Measurements from ENCODE around the gene ITGB1BP1. TPM values are rescaled to one million over a fixed set of nuclear protein-coding genes. Genes with fewer than 3 reads are reported as not detected.
A peak's percentile ranks its signal among the peaks of the same experiment; 100 is the strongest.

Gene ITGB1BP1
- total RNA-seq, 1 experiment from 2014 or later: 36.7 TPM

GRCh38 chr2:9440058-9440727 lies 16.9 kb upstream of the ITGB1BP1 start:
- Histone ChIP-seq H2AFZ (ENCODE audit: low read length) (no peak overlapping the region), H3K36me3 (ENCODE audit: insufficient read depth, low read length) (peaks cover 53% of the 10 kb centered on the region; the same call in 1 of the 2 replicates), H3K9me2 (replicated peaks; ENCODE audit: insufficient read depth, low read length) (no peaks in the 10 kb centered on the region), H3K9me3 (ENCODE audit: low read length) (no peaks in the 10 kb centered on the region), H4K20me1 (ENCODE audit: insufficient read depth, low read depth, low read length) (no peaks in the 10 kb centered on the region), H3K4me1 (ENCODE audit: low read length) (no peaks in the 10 kb centered on the region), H3K4me3 (ENCODE audit: low read length) (no peak overlapping the region), H3K9ac (ENCODE audit: low read length) (no peak overlapping the region), H3K79me2 (ENCODE audit: low read length) (no peaks in the 10 kb centered on the region), H3K4me2 (ENCODE audit: low read depth, low read length, poor library complexity, severe bottlenecking) (no peak overlapping the region), H3K27me3 (ENCODE audit: low read length) (no peaks in the 10 kb centered on the region), H3K27ac (ENCODE audit: low read length) (no peak overlapping the region)
- no peak for DNase-seq

DNA sequence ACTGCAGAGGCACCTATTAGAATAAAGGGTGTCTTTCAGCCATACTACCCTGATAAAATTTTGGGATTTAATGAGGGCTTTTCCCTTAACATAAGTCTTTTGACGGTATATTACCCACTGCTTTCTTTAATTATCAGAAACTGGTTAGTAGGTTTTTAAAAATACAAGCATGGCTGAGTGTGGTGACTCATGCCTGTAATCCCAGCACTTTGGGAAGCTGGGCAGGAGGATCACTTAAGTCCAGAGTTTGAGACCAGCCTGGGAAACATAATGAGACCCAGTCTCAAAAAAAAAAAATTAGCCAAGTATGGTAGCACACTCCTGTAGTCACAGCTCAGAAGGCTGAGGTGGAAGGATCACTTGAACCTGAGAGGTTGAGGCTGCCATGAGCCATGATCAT lies 16.2 kb upstream of the ITGB1BP1 start:
- Histone ChIP-seq H3K4me2 (ENCODE audit: low read depth, low read length, poor library complexity, severe bottlenecking) (no peak overlapping the region), H3K9me2 (replicated peaks; ENCODE audit: insufficient read depth, low read length) (no peaks in the 10 kb centered on the region), H3K27me3 (ENCODE audit: low read length) (no peaks in the 10 kb centered on the region), H3K4me1 (ENCODE audit: low read length) (no peaks in the 10 kb centered on the region), H3K27ac (ENCODE audit: low read length) (no peak overlapping the region), H3K9ac (ENCODE audit: low read length) (no peak overlapping the region), H3K36me3 (ENCODE audit: insufficient read depth, low read length) (peaks cover 58% of the 10 kb centered on the region; the same call in 1 of the 2 replicates), H3K4me3 (ENCODE audit: low read length) (no peak overlapping the region), H3K79me2 (ENCODE audit: low read length) (no peaks in the 10 kb centered on the region), H4K20me1 (ENCODE audit: insufficient read depth, low read depth, low read length) (no peaks in the 10 kb centered on the region), H3K9me3 (ENCODE audit: low read length) (no peaks in the 10 kb centered on the region), H2AFZ (ENCODE audit: low read length) (no peak overlapping the region)
- DNase-seq: no peak

- Histone ChIP-seq H3K9me2 (replicated peaks; ENCODE audit: insufficient read depth, low read length) (no peaks in the 10 kb centered on the region), H3K36me3 (ENCODE audit: insufficient read depth, low read length) (peaks cover 60% of the 10 kb centered on the region), H3K9me3 (ENCODE audit: low read length) (no peaks in the 10 kb centered on the region), H3K4me1 (ENCODE audit: low read length) (no peaks in the 10 kb centered on the region), H3K79me2 (ENCODE audit: low read length) (no peaks in the 10 kb centered on the region), H4K20me1 (ENCODE audit: insufficient read depth, low read depth, low read length) (no peaks in the 10 kb centered on the region), H3K27ac (ENCODE audit: low read length) (no peak overlapping the region), H3K27me3 (ENCODE audit: low read length) (no peaks in the 10 kb centered on the region), H3K9ac (ENCODE audit: low read length) (no peak overlapping the region), H2AFZ (ENCODE audit: low read length) (no peak overlapping the region), H3K4me3 (ENCODE audit: low read length) (no peak overlapping the region), H3K4me2 (ENCODE audit: low read depth, low read length, poor library complexity, severe bottlenecking) (no peak overlapping the region)
- DNase-seq: no peak
Observed at GRCh38 chr2:9434489-9434888, 11.2 kb upstream of the ITGB1BP1 start.

DNA sequence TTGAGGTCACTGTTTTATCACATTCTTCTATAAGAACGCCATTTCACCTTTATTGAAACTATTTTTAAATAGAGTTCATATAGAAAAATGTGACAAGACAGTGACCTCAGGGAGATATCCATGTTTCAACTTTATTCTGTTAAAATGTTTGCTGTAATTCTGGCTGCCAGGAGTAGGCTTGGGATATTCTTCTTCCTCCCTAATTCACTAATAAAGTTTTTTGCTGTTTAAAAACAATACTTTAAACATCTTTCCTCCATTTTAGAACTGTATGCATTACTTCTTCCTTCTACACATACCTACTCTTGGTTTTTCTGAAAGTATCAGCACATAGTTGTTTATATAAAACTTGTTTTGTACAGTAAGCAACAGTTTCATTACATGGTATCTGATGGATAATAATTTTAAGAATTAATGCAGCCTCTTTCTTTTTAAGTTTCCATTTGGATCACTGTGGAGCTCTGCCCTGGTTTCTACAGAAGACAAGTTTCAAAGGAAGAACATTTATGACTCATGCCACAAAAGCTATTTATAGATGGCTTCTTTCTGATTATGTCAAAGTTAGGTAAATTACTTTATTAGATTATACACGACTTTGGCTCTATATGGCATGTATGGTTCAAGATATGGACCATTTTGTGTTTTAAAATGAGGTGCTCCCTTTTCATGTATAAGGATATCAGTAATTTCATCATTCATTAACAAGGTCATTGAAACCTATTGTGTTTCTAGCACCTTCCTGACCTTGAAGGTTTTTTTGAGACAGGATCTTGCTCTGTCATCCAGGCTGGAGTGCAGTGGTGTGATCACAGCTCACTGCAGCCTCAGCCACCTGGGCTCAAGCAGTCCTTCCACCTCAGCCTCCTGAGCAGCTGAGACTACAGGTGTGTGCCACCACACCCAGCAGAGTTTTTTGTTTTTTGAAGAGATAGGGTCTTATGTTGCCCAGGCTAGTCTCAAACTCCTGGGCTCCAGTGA lies 7.3 kb upstream of the ITGB1BP1 start:
- Histone ChIP-seq H3K4me2 (ENCODE audit: low read depth, low read length, poor library complexity, severe bottlenecking) (no peak overlapping the region), H3K9me2 (replicated peaks; ENCODE audit: insufficient read depth, low read length) (no peaks in the 10 kb centered on the region), H4K20me1 (ENCODE audit: insufficient read depth, low read depth, low read length) (no peaks in the 10 kb centered on the region), H3K4me1 (ENCODE audit: low read length) (peaks cover 3% of the 10 kb centered on the region), H3K27ac (ENCODE audit: low read length) (no peak overlapping the region), H3K9me3 (ENCODE audit: low read length) (no peaks in the 10 kb centered on the region), H3K79me2 (ENCODE audit: low read length) (peaks cover 23% of the 10 kb centered on the region), H3K4me3 (ENCODE audit: low read length) (no peak overlapping the region), H3K9ac (ENCODE audit: low read length) (no peak overlapping the region), H3K27me3 (ENCODE audit: low read length) (no peaks in the 10 kb centered on the region), H2AFZ (ENCODE audit: low read length) (no peak overlapping the region), H3K36me3 (ENCODE audit: insufficient read depth, low read length) (peaks cover 53% of the 10 kb centered on the region)
- no peak for DNase-seq

DNA sequence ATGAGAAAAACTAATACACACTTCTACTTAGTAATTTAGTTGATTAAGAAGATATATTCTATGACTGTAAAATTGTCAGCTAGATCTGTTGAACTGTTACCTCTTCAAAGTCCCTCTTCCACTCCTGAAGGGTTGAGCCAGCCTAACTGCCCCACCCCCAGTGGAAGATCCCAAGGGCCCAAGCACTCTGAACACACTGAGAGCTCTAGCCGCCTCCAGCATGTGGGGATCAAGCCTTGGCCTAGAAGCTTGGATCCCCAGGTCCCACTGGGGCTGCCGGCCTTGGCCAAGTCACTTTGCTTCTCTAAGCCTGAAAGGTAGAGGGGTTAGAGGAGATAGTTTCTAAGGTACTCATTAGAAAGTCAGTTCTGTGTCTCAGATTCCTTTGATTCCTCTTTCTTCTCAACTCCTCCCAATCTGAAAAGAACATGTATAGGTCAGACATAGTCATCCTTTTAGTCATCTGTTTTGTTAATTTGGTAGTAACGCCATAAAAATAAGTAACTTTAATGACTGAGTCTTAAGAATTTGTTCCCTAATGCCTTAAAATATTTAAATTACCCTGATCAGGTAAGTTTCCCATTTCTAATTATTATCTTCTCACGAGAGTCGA lies 5.7 kb upstream of the ITGB1BP1 start:
- H3K36me3 ChIP-seq (ENCODE audit: insufficient read depth, low read length): peaks cover 45% of the 10 kb centered on the region
- H4K20me1 ChIP-seq (ENCODE audit: insufficient read depth, low read depth, low read length): no peaks in the 10 kb centered on the region
- no peaks in the 10 kb centered on the region for H3K9me2 ChIP-seq (replicated peaks; ENCODE audit: insufficient read depth, low read length)
- peaks cover 38% of the 10 kb centered on the region for H3K79me2 ChIP-seq (ENCODE audit: low read length)
- H3K9me3 ChIP-seq (ENCODE audit: low read length): no peaks in the 10 kb centered on the region
- no peak overlapping the region for H3K4me2 ChIP-seq (ENCODE audit: low read depth, low read length, poor library complexity, severe bottlenecking)
- no peak for DNase-seq
- peaks cover 16% of the 10 kb centered on the region for H3K4me1 ChIP-seq (ENCODE audit: low read length)
- no peak overlapping the region for H3K9ac ChIP-seq (ENCODE audit: low read length)
- H3K27me3 ChIP-seq (ENCODE audit: low read length): no peaks in the 10 kb centered on the region
- H2AFZ ChIP-seq (ENCODE audit: low read length): no peak overlapping the region
- no peak overlapping the region for H3K27ac ChIP-seq (ENCODE audit: low read length)
- H3K4me3 ChIP-seq (ENCODE audit: low read length): no peak overlapping the region

- peak overlapping the region; percentile 74 for H3K4me2 ChIP-seq (ENCODE audit: low read depth, low read length, poor library complexity, severe bottlenecking)
- peak overlapping the region; percentile 95 for H3K9ac ChIP-seq (ENCODE audit: low read length)
- H3K36me3 ChIP-seq (ENCODE audit: insufficient read depth, low read length): peaks cover 7% of the 10 kb centered on the region; the same call in 1 of the 2 replicates
- no peaks in the 10 kb centered on the region for H3K9me2 ChIP-seq (replicated peaks; ENCODE audit: insufficient read depth, low read length)
- H2AFZ ChIP-seq (ENCODE audit: low read length): no peak overlapping the region
- no peaks in the 10 kb centered on the region for H3K9me3 ChIP-seq (ENCODE audit: low read length)
- peak; percentile 46 for DNase-seq
- H3K27ac ChIP-seq (ENCODE audit: low read length): peak overlapping the region; percentile 67
- H3K27me3 ChIP-seq (ENCODE audit: low read length): no peaks in the 10 kb centered on the region
- peaks cover 77% of the 10 kb centered on the region for H3K79me2 ChIP-seq (ENCODE audit: low read length)
- no peaks in the 10 kb centered on the region for H4K20me1 ChIP-seq (ENCODE audit: insufficient read depth, low read depth, low read length)
- peaks cover 34% of the 10 kb centered on the region for H3K4me1 ChIP-seq (ENCODE audit: low read length)
- H3K4me3 ChIP-seq (ENCODE audit: low read length): peak overlapping the region; percentile 92
Observed at GRCh38 chr2:9424447-9425164, 1.3 kb upstream of the ITGB1BP1 start.

DNA sequence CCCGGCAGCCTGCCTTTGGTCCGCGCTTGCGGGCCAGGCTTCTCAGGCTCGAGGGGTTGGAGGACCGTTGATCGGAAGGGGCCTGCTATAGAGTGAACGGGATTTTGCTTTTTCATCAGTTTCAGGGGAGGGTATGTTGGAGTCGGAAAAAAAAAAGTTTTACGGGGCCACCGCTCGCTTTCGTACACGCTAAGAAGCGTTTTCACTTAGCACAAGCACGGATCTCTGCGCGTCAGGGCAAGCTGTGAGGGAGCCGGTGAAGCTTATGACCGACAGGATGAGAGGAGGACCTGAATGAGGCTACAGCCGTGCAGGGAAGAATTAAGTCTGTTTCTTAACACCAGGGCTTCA lies 569 bp upstream of the ITGB1BP1 start:
- H3K4me2 ChIP-seq (ENCODE audit: low read depth, low read length, poor library complexity, severe bottlenecking): peak overlapping the region; percentile 74
- no peaks in the 10 kb centered on the region for H3K9me2 ChIP-seq (replicated peaks; ENCODE audit: insufficient read depth, low read length)
- H4K20me1 ChIP-seq (ENCODE audit: insufficient read depth, low read depth, low read length): no peaks in the 10 kb centered on the region
- peak overlapping the region; percentile 92 for H3K4me3 ChIP-seq (ENCODE audit: low read length)
- no peaks in the 10 kb centered on the region for H3K27me3 ChIP-seq (ENCODE audit: low read length)
- H3K4me1 ChIP-seq (ENCODE audit: low read length): peaks cover 34% of the 10 kb centered on the region
- H3K36me3 ChIP-seq (ENCODE audit: insufficient read depth, low read length): peaks cover under 1% of the 10 kb centered on the region; the same call in 1 of the 2 replicates
- peak overlapping the region; percentile 71; the same call in 1 of the 2 replicates for H2AFZ ChIP-seq (ENCODE audit: low read length)
- DNase-seq: peak; percentile 75
- H3K79me2 ChIP-seq (ENCODE audit: low read length): peaks cover 84% of the 10 kb centered on the region
- H3K9ac ChIP-seq (ENCODE audit: low read length): peak overlapping the region; percentile 95
- H3K9me3 ChIP-seq (ENCODE audit: low read length): no peaks in the 10 kb centered on the region
- peak overlapping the region; percentile 67 for H3K27ac ChIP-seq (ENCODE audit: low read length)
